Right hindlimb (tissue), 1 donor: ENCODE measurements around the gene GPR75.

ENCODE experiments used
- DNase-seq: peaks from one replicate; pipeline ENCODE4 v3.0.0-alpha.2; 2018

The GPR75 gene

DNA sequence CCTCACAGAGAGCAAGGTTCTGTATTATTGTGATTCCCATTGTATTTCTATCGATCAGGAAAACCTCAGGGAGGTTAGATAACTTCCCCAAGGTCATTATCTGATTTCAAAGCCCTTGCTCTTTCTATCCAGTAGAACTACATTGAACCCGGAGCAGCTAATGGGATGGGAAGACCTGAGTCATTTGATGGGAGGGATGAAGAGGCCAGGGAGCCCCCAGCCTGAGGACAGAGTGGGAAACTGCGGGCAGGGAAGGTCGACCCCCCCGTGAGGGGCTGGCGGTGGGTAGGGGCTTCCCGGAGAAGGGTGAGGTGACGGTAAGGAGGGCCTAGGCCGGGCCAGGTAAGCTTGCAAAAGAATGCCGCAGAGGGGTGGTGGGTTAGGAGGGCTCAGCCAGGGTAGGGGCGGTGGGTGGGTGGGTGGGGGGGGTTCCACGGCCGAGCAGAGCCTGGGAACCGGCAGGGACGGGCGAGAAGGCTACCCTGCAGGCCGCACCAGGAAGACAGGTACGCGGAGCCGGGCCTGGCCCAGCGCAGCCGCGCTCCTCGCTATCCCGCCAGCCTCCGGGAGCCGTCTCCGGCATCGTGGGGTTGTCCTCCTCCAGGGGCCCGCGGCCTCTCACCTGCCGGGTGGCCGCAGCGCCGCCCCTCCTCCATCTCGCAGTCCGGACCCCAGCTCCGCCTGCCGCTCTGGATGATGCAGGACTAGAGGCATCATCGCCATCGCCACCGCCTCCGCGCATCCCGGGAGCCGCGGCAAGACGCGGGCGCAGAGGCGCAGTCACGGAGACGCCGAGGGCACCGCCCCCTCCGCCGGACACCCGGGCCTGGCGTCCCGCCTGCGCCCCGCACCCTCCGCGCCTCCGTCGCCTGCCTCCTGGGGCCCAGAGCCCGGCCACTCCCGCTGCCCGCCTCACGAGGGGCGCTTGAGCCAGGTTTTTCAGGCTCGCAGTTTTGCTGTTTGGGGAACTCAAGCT is at the start of gene GPR75:
TSS of gene GPR75 (minus strand) at position 762 of the 976 bp plus-strand sequence. CDS start 5,211 bp downstream, outside the sequence.
- DNase-seq: peak; percentile 40

DNA sequence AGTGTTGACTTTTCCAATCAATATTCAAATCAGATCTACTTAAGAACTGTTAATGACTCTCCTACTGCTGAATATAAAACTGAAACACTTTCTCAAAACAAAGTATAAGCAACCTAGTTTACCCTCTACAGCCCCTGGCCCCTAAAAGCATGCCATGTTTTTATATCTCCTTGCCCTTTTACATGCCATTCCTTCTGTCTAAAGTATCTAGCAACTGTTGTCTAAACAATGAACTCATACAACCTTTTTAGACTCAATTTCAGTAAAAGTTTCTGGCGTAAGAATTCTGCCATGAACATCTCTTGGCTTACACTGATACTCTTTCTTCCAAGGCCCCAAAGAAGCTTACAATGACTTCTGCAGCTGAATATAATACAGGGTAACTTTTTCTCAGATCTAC is 47.8 kb upstream of the GPR75 start:
- DNase-seq: no peak

DNA sequence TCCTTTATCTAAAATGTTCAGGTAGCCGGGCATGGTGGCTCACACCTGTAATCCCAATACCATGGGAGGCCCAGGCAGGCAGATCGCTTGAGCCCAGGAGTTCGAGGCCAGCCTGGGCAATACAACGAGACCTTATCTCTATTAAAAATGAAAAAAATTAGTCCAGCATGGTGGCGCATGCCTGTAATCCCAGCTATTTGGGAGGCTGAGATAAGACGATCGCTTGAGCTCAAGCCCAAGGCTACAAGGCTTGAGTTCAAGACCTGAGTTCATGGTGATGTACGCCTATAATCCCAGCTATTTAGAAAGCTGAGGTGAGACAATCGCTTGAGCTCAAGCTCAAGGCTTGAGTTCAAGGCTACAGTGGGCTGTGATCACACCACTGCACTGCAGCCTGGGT is 45.6 kb upstream of the GPR75 start:
- DNase-seq: no peak

DNA sequence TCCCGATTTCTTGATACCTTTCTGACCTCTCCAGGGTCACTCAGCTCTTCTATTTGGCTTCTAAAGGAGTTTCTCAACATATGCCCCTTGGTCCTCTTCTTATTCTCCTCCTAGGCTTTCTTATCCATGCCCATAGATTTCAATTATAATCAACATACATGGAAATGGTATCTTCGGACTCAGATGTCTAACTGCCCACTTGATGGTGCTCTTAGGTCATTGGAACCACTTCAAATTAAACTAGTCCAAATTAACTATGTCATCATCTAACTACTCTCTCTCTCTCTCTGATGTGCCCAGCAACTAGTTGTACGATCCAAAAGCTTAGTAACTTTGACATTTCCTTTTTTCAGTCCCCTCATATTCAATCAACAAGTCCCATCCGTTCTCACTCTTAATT is 43.2 kb upstream of the GPR75 start:
- DNase-seq: no peak

DNA sequence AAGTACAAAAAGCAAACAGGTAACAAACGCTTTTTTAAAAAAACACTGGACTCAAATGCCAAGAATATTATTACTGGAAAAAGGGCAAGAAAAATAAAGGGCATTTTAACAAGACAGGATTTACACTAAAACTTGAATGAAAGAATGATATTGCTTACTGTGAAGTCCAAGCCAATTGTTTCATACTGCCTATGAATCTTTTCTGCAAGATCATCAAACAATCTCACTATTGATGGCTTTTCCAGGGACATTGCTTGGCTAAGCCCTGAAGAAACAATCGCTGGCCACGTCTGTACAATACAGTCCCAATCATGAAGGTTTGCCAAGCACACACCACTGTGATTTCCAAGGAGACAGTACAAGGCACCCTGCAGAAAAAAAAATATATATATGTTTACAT is 41.4 kb upstream of the GPR75 start:
- DNase-seq: no peak

DNA sequence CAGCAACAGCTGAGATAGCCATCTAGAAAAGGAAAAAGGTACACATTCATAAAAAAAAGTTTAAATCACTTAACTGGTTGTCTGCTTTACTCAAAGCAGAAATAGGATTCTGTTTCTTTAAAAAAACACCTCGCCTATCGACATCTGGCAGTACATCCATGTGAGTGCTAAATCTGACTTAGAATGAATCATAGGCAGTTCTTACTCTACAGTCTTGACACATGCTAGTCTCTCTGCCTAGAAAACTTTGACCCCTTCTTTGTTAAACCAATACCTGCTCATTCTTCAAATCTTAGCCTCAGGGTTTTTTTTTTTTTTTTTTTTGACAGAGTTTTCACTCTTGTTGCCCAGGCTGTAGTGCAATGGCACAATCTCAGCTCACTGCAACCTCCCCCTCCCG is 37.1 kb upstream of the GPR75 start:
- DNase-seq: no peak

DNA sequence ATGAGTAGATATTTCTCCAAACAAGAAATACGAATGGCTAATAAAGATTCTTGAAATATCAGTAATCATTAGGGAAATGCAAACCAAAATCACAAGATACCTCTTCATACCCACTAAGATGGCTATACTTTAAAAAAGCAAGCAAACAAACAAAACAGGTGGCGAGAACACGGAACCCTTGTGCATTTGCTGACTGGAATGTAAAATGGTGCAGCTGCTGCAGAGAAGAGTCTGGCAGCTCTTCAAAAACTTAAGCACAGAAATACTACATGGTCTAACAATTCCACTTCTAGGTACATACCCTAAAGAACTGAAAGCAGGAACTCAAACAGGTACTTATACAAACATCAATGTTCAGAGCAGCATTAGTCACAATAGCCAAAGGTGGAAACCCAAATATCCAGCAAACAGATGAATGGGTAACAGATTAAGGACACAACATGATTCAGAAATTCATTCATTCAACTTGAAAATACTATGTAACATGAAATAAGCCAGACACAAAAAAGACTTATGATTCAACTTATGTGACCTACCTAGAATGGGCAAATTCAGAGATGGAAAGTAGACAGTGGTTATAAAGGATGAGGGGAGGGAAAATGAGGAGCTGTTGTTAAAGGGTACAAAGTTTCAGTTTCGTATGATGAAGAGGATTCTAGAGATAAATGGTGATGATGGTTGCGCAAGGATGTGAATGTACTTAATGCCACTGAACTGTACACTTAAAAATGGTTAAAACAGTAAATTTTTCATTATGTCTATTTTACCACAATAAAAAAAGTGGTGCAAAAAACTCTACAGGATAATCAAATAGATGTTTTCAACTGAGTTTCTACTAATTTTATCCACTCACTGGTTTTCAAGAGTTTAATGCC is 26.9 kb upstream of the GPR75 start:
- DNase-seq: no peak

DNA sequence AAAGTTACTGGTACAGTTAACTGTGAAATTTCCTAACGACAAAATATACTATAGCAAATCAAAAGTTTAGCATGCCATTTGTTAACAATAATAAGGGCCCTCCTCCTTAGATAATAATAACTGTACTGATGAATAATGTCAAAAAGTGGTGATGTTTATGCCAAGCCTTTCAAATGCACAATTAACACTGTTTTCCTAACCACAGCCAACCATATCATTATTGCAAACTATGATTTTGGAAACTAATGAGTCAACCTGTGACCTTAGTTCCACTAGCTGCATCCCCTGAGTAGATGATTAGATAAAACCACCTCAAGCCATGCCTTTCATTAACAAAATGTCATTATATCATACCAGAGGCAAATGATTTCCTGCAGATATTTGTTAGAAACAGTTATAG is 25.1 kb upstream of the GPR75 start:
- no peak for DNase-seq

DNA sequence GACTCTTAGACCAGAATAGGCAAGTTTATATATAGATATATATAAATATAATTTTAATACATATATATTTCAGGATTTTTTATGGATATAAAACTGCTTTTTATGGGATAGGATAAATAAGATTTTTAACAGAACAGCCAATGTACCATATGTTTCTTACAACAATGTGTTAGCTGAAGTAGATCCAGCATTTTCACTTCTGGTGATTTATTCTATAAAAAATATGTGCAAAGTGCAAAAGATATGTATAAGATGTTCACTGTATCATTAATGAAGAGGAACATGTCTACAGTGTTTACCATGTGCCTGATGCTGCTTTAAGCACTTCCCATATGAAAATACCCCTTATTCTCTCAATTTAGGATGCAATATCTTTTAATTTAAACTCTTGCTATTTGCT is 22.2 kb upstream of the GPR75 start:
- no peak for DNase-seq

DNA sequence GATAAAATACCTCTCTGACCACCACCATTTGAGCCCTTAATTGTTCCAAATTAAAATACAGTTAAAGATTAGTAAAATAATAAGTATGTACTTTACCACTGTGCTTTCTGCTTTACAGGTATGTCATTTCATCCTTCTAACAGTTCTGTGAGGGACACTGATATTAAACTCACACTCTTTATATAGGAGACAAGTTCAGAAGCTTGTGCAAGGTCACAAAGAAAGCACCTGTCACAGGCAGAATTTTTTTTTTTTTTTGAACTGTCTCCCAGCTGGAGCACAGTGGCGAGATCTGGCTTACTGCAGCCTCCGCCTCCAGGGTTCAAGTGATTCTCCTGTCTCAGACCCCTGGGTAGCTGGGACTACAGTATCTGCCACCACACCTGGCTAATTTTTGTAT is 21.6 kb upstream of the GPR75 start:
- no peak for DNase-seq

DNA sequence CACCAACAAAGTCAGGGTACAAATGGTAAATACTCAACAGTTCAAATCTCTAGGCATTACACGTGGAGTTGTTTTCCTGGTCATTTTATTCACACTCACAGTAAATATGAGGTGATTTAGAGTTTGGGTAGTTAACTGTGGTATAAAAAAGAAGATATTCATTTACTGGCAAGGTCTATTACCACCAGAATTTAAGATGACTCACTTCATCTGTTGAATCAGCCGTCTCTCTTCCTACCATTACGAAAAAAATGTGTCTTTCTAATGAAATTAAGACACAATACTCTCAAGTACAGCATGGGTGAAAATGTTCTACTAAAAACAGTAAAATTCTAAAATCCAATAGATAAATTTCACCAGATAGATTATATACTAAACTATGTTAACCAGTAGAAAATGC is 21.0 kb upstream of the GPR75 start:
- no peak for DNase-seq

DNA sequence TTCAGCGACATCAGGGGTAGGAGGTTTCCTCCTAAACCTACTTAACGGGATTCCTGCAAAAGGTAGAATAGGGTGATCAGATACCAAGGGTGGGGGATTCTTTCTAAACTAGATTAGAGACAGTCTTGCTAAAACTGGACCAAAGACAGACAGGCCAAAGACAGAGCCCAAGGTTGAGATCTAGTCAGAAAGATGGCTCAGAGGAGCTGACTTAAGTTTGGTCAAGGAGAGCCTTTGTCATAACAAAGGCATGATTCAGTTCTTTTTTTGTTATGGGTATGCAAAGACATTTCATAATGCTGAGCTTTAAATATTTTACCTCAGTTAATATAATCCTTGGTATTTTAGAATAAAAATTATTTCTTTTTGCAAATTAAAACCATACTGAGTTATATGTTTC is 17.8 kb upstream of the GPR75 start:
- no peak for DNase-seq

DNA sequence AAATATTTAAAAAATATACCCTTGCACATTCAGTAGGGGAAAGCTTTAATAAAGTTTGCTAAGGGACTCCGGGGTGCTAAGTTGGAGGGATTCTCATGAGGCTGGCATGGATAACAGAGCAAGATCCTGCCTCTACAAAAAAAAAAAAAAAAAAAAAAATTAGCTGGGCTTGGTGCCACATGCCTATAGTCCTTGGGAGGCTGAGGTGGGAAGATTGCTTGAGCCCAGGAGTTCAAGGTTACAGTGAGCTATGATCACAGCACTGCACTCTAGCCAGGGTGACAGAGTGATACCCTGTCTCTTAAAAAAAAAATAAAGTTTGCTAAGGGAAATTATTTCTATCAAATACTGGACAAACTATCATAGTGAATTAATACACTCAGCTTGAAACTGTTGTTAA is 17.3 kb upstream of the GPR75 start:
- no peak for DNase-seq

DNA sequence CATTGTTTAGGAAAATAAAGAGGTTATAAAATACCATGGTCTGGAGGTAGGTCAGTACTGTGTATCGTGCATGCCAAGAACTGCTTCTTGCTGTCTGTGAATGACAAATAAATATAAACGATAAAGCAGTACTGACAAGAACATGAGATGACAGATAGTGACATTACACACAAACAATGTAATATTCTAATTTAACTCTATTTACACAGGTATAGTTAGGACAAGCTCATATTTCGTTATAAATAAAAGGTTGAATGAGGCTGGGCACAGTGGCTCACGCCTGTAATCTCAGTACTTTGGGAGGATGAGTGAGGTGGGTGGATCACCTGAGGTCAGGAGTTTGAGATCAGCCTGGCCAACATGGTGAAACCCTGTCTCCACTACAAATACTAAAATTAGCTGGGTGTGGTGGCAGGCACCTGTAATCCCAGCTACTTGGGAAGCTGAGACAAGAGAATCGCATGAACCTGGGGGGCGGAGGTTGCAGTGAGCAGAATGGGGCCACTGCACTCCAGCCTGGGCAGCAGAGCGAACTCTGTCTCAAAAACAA is 14.7 kb upstream of the GPR75 start:
- no peak for DNase-seq

DNA sequence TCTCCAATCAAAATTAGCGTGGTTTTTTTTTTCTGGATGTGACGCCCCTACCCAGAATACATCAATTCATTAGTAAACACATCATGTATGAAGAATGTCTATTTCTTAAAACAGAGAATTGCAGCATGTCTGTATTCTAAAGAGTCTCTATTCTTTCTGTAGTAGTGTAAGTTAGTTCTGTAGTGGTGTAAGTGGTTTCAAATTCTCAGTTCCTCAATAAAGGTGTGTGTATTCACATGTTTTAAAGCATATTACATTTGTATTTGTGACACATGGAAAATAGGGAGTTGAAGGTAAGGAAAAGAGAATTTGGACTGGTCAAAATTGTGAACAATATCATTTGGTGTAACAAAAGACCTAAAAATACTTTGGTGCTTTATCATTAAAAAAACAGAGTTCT is 8.0 kb upstream of the GPR75 start:
- no peak for DNase-seq

DNA sequence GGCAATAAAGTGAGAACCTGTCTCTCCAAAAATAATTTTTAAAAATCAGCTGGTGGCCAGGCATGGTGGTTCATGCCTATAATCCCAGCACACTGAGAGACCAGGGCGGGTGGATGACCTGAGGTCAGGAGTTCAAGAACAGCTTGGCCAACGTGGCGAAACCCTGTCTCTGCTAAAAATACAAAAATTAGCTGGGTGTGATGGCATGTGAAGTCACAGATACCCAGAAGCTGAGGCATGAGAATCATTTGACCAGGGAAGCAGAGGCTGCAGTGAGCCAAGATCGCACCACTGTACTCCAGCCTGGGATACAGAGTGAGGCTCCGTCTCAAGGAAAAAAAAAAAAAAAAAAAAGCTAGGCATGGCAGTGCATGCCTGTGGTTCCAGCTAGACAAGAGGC is 7.4 kb upstream of the GPR75 start:
- DNase-seq: no peak

DNA sequence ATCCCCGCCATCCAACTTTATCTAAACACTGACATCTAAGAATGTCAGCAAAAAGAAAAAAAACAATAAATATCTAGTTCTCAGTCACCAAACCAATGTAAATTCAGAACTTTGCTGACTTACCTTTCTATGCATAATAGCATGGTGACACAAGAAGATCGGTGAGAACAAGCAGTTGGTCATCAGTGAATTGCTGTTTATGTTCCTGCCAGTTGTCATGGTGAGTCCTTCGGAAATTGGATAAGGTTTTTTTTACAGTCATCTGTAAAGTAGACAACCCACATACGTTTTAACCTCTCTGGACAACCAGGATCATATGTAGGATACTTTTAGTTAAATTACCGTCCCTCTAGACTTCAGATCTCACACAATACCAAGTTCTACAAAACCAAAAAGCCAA is 6.2 kb upstream of the GPR75 start:
- DNase-seq: no peak

DNA sequence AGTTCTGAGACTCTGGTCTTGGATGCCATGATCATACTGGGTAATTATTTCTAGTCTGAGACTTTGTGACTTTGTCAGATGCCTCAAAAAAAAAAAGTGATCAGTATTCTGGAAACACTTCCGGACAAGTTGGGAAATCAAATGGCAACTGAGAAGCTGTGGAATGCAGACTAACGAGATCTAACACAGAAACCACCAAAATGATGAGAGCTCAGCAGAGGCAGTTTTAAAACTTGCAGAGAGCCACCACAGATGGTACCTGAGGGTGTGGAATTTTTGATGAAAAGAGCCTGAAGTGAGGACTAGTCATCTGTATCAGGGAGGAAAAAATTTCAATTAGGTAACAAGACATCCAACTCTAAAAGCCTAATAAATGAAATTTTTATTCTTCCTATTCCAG is 5.5 kb upstream of the GPR75 start:
- DNase-seq: no peak

DNA sequence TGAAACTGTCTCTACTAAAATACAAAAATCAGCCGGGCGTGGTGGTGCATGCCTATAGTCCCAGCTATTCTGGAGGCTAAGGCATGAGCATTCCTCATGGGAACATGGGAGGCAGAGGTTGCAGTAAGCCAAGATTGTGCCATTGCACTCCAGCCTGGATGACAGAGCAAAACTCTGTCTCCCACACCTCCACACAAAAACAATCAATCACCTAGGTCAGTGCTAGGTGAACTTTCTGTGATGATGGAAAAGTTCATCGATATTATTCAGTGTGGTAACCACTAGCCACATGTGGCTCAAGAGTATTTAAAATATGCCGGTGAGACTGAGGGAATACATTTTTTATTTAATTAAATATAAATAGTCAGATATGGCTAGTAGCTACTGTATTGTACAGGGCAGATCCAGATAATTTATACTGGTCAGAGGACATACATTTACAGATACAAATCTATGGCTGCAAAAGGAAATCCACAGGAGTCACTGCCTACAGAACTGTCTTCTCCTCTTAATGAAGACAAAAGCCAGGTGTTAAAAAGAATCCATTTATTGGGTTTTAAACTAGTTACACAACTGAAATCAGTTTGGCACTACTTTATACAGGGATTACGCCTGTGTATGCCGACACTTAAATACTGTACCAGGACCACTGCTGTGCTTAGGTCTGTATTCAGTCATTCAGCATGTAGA is 3.9 kb upstream of the GPR75 start:
- no peak for DNase-seq

DNA sequence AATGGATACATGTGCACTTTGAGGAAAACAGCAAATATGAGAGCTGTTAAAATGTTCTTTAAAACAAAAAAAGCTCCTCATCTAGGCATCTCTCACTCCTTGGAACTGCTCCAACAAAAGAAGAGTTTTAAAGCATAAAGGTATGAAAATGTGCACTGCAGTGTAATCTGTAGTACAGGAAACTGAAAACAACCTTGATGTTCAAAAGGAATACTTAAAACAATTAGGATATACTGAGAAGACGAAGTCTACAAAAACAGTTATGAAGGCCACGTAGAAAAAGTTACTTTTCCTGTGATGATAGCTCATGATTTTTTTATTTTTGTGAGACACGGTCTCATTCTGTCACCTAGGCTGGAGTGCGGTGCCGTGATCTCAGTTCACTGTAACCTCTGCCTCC is 2.1 kb upstream of the GPR75 start:
- DNase-seq: no peak

DNA sequence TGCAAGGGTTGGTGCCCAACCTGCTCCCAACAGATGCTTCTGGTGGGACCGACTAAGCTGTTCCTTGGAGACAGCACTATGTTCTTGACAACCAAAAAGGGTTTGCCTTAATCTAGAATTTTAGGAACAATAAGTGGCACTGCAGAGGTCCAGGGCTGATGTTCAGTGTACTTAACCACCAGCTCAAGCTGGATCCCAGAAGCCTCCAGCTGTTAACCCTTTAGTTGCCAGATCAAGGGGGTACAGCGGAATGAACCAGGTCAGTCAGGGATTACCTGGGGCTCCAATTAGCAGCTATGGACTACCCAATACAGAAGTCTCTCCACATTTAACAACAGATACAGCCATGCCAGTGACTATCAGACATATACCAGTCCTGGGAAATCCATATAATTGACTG is 3.5 kb downstream of the GPR75 start:
- no peak for DNase-seq

DNA sequence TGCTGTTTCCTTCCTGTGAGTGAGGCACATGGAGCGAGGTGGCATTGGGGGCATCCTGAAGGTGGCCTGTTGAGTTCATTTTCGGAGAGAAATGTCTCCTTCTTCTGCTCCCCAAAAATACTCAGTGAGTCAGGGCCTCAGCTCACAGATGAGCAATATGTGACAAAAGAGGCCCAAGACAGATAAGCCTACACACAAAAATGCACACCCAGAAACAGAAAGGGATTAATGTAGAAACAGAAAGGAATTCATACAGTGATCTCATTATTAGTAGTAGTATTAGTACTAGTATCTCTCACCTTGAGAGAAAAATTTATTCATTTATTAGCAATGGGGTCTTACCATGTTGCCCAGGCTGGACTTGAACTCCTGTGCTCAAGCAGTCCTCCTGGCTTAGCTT is 5.1 kb downstream of the GPR75 start:
- DNase-seq: no peak

DNA sequence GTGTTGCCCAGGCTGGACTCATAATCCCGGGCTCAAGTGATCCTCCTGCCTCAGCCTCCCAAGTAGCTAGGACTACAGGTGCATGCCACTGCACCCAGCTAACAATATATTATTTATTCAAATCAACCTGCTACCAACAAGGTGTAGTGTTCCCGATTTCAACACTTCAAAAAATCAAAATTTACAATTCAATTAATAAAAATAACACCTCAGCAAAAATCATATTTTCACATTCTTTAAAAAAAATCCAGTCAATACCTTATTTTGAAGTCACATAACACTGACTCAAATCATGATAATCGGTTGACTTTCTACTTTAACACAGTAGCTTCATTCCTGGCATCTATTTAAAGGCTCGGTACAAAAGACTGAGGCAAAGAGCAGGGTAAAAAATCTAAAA is 7.2 kb downstream of the GPR75 start:
- DNase-seq: no peak
